Measurements from ENCODE around the gene STX8. TPM values are rescaled to one million over a fixed set of nuclear protein-coding genes. Genes with fewer than 3 reads are reported as not detected.
A peak's percentile ranks its signal among the peaks of the same experiment; 100 is the strongest.

STX8 gene
- total RNA-seq, 8 experiments from 2014 or later: 44.1 to 98.1 (median 63.8) TPM

- H3K27ac ChIP-seq: no peak overlapping the region
- peaks cover 17 to 18% of the 10 kb centered on the region in 2 donors for H3K4me1 ChIP-seq (replicated peaks in 1 of 2)
- ATAC-seq (replicated peaks in 6 of 8): no peak
- H3K4me3 ChIP-seq: no peak overlapping the region
- 80 to 100% (median 100%) methylated on average over 1 to 2 of the region's 2 CpGs; no CpG with 5 or more reads in 3 of the 10 experiments for WGBS, 10 experiments
- in situ Hi-C loops (cut with MboI; ENCODE audit: low pct_unique_long_range_greater_than_20kb in 2 of 9, low sequenced_read_pairs in 9 of 9, unreplicated experiment in 9 of 9): no loop called here
Observed at GRCh38 chr17:9287306-9287705, 288.3 kb downstream of the STX8 start.

- peak overlapping the region in 1 of 2 donors; percentile 21 for H3K27ac ChIP-seq
- WGBS, 10 experiments: 20 to 60% (median 39%) methylated on average over 1 to 6 of the region's 7 CpGs
- in situ Hi-C loops (cut with MboI; ENCODE audit: low pct_unique_long_range_greater_than_20kb in 2 of 9, low sequenced_read_pairs in 9 of 9, unreplicated experiment in 9 of 9): no loop called here
- no peak overlapping the region for H3K4me3 ChIP-seq
- peaks cover 17 to 18% of the 10 kb centered on the region in 2 donors for H3K4me1 ChIP-seq (replicated peaks in 1 of 2)
- peak in 6 of 8 experiments; percentile 31 to 74 (median 55) for ATAC-seq (replicated peaks in 6 of 8)
Observed at GRCh38 chr17:9286434-9286833, 289.2 kb downstream of the STX8 start.

- Histone ChIP-seq H3K4me3 (no peak overlapping the region), H3K4me1 (replicated peaks in 1 of 2) (peaks cover 17 to 18% of the 10 kb centered on the region in 2 donors), H3K27ac (peak overlapping the region in 1 of 2 donors; percentile 21)
- ATAC-seq (replicated peaks in 6 of 8): peak in 3 of 8 experiments; percentile 42 to 70 (median 58)
- in situ Hi-C loops (cut with MboI; ENCODE audit: low pct_unique_long_range_greater_than_20kb in 2 of 9, low sequenced_read_pairs in 9 of 9, unreplicated experiment in 9 of 9): no loop called here
- 2 to 95% (median 82%) methylated on average over 5 to 12 of the region's 14 CpGs for WGBS, 10 experiments
Observed at GRCh38 chr17:9285602-9286427, 289.8 kb downstream of the STX8 start.

GRCh38 chr17:9284884-9285283 is 290.7 kb downstream of the STX8 start:
- H3K27ac ChIP-seq: no peak overlapping the region
- H3K4me3 ChIP-seq: no peak overlapping the region
- WGBS, 10 experiments: 0 to 93% (median 85%) methylated on average over 1 to 4 of the region's 4 CpGs; no CpG with 5 or more reads in 3 of the 10 experiments
- in situ Hi-C loops (cut with MboI; ENCODE audit: low pct_unique_long_range_greater_than_20kb in 2 of 9, low sequenced_read_pairs in 9 of 9, unreplicated experiment in 9 of 9): no loop called here
- ATAC-seq (replicated peaks in 6 of 8): peak in 2 of 8 experiments; percentile 58 to 78
- peaks cover 17 to 18% of the 10 kb centered on the region in 2 donors for H3K4me1 ChIP-seq (replicated peaks in 1 of 2)

GRCh38 chr17:9283909-9284308 is 291.7 kb downstream of the STX8 start:
- Histone ChIP-seq H3K27ac (no peak overlapping the region), H3K4me3 (no peak overlapping the region), H3K4me1 (replicated peaks in 1 of 2) (peaks cover 17 to 18% of the 10 kb centered on the region in 2 donors)
- in situ Hi-C loops (cut with MboI; ENCODE audit: low pct_unique_long_range_greater_than_20kb in 2 of 9, low sequenced_read_pairs in 9 of 9, unreplicated experiment in 9 of 9): no loop called here
- ATAC-seq (replicated peaks in 6 of 8): no peak
- WGBS, 10 experiments: 40 to 100% (median 83%) methylated on average over 1 to 2 of the region's 2 CpGs; no CpG with 5 or more reads in 1 of the 10 experiments

- H3K4me3 ChIP-seq: no peak overlapping the region
- no peak for ATAC-seq (replicated peaks in 6 of 8)
- in situ Hi-C loops (cut with MboI; ENCODE audit: low pct_unique_long_range_greater_than_20kb in 2 of 9, low sequenced_read_pairs in 9 of 9, unreplicated experiment in 9 of 9): no loop called here
- WGBS, 10 experiments: 50 to 100% (median 86%) methylated on average over 1 to 8 of the region's 8 CpGs; no CpG with 5 or more reads in 2 of the 10 experiments
- H3K27ac ChIP-seq: no peak overlapping the region
- H3K4me1 ChIP-seq (replicated peaks in 1 of 2): peaks cover 0 to 3% of the 10 kb centered on the region in 2 donors
Observed at GRCh38 chr17:9279893-9280292, 295.7 kb downstream of the STX8 start.

- H3K27ac ChIP-seq: no peak overlapping the region
- 80 to 100% (median 92%) methylated on average over 1 to 6 of the region's 9 CpGs; no CpG with 5 or more reads in 2 of the 10 experiments for WGBS, 10 experiments
- no peak for ATAC-seq (replicated peaks in 6 of 8)
- H3K4me1 ChIP-seq (replicated peaks in 1 of 2): peaks cover 20 to 22% of the 10 kb centered on the region in 2 donors
- H3K4me3 ChIP-seq: no peak overlapping the region
- in situ Hi-C loops (cut with MboI; ENCODE audit: low pct_unique_long_range_greater_than_20kb in 2 of 9, low sequenced_read_pairs in 9 of 9, unreplicated experiment in 9 of 9): loop anchor here in 1 of 9 experiments (25.0 kb wide), 1 partner anchor 262 kb away; no protein-coding TSS in a partner anchor
Observed at GRCh38 chr17:9274973-9275372, 300.6 kb downstream of the STX8 start.

- no peak overlapping the region for H3K4me3 ChIP-seq
- in situ Hi-C loops (cut with MboI; ENCODE audit: low pct_unique_long_range_greater_than_20kb in 2 of 9, low sequenced_read_pairs in 9 of 9, unreplicated experiment in 9 of 9): loop anchor here in 1 of 9 experiments (25.0 kb wide), 1 partner anchor 264 kb away; no protein-coding TSS in a partner anchor
- H3K27ac ChIP-seq: no peak overlapping the region
- ATAC-seq (replicated peaks in 6 of 8): peak in 3 of 8 experiments; percentile 22 to 41 (median 38)
- H3K4me1 ChIP-seq (replicated peaks in 1 of 2): peaks cover 20 to 27% of the 10 kb centered on the region in 2 donors
- 28 to 94% (median 80%) methylated on average over 1 to 15 of the region's 21 CpGs; no CpG with 5 or more reads in 1 of the 10 experiments for WGBS, 10 experiments
Observed at GRCh38 chr17:9273428-9274391, 301.9 kb downstream of the STX8 start.

- in situ Hi-C loops (cut with MboI; ENCODE audit: low pct_unique_long_range_greater_than_20kb in 2 of 9, low sequenced_read_pairs in 9 of 9, unreplicated experiment in 9 of 9): loop anchor here in 1 of 9 experiments (25.0 kb wide), 1 partner anchor 265 kb away; no protein-coding TSS in a partner anchor
- Histone ChIP-seq H3K4me3 (no peak overlapping the region), H3K4me1 (replicated peaks in 1 of 2) (peaks cover 20 to 27% of the 10 kb centered on the region in 2 donors), H3K27ac (peak overlapping the region in 1 of 2 donors; percentile 12)
- 20 to 93% (median 68%) methylated on average over 5 to 21 of the region's 22 CpGs for WGBS, 10 experiments
- ATAC-seq (replicated peaks in 6 of 8): peak in 4 of 8 experiments; percentile 23 to 43 (median 28)
Observed at GRCh38 chr17:9272501-9273200, 303.0 kb downstream of the STX8 start.

GRCh38 chr17:9271989-9272388 is 303.6 kb downstream of the STX8 start:
- 0 to 100% (median 48%) methylated on average over 1 to 5 of the region's 8 CpGs; no CpG with 5 or more reads in 4 of the 10 experiments for WGBS, 10 experiments
- H3K4me3 ChIP-seq: no peak overlapping the region
- in situ Hi-C loops (cut with MboI; ENCODE audit: low pct_unique_long_range_greater_than_20kb in 2 of 9, low sequenced_read_pairs in 9 of 9, unreplicated experiment in 9 of 9): loop anchor here in 1 of 9 experiments (25.0 kb wide), 1 partner anchor 265 kb away; no protein-coding TSS in a partner anchor
- ATAC-seq (replicated peaks in 6 of 8): peak in 6 of 8 experiments; percentile 16 to 75 (median 50)
- H3K27ac ChIP-seq: peak overlapping the region in 1 of 2 donors; percentile 12
- H3K4me1 ChIP-seq (replicated peaks in 1 of 2): peaks cover 21 to 27% of the 10 kb centered on the region in 2 donors

GRCh38 chr17:9270921-9271320 is 304.7 kb downstream of the STX8 start:
- Histone ChIP-seq H3K4me3 (no peak overlapping the region), H3K27ac (no peak overlapping the region), H3K4me1 (replicated peaks in 1 of 2) (peaks cover 30 to 31% of the 10 kb centered on the region in 2 donors)
- 80 to 100% (median 95%) methylated on average over 1 to 9 of the region's 9 CpGs; no CpG with 5 or more reads in 2 of the 10 experiments for WGBS, 10 experiments
- ATAC-seq (replicated peaks in 6 of 8): no peak
- in situ Hi-C loops (cut with MboI; ENCODE audit: low pct_unique_long_range_greater_than_20kb in 2 of 9, low sequenced_read_pairs in 9 of 9, unreplicated experiment in 9 of 9): loop anchor here in 1 of 9 experiments (25.0 kb wide), 1 partner anchor 266 kb away; no protein-coding TSS in a partner anchor
